Activated CD8-positive, alpha-beta memory T cell treated with anti-CD3 and anti-CD28 coated beads for 36 hours (primary cell): ENCODE data around the gene ZNF552. TPM values are rescaled to one million over a fixed set of nuclear protein-coding genes. Genes with fewer than 3 reads are reported as not detected.
"Not testable (repeated sequence)": the region's sequence is repeated elsewhere in the genome, so short reads cannot be mapped to it uniquely, and the experiment has no call there.

ENCODE experiments used
- CTCF ChIA-PET: fragments of 350-600 bp; sonication (Branson Sonifier 250); formaldehyde crosslinking; loops from one replicate; lab custom pipeline; 2021; ENCODE audit warnings: antibody characterized with exemption; lab: Charles Lee
- POLR2A ChIA-PET: fragments of 350-600 bp; sonication (Branson Sonifier 250); formaldehyde crosslinking; loops from one replicate; lab custom pipeline; 2021; ENCODE audit warnings: antibody characterized with exemption; lab: Charles Lee
- total RNA-seq, 2 experiments: library from RNA; stranded (reverse); gene quantifications; one replicate each; pipeline ENCODE4 v1.2.3, GENCODE V29; 2021

Gene ZNF552
- total RNA-seq, 2 experiments from 2014 or later, result 6.4 to 7.2 TPM

DNA sequence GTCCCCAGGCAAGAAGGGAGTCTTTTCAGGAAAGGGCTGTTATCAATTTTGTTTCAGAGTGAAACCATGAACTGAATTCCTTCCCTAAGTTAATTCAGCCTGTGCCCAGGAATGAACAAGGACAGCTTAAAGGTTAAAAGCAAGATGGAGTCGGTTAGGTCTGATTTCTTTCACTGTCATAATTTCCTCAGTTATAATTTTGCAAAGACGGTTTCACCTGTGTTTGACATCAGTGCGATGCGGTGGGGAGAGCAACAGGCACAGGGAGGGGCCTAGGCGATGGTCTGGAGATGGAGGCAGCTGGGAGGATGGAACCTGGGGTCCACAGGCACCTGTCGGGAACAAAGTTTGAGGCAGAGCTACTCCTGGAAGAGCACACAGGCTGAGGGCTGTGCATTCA is 5.9 kb upstream of the ZNF552 start:
- POLR2A ChIA-PET, result interaction anchor here (0.6 to 2.0 kb wide), 3 partner anchors 19 to 74 kb away, joined by 6 read pairs; partner anchors contain the start of genes ZNF587 and ZNF776
- CTCF ChIA-PET, result no interaction called here

DNA sequence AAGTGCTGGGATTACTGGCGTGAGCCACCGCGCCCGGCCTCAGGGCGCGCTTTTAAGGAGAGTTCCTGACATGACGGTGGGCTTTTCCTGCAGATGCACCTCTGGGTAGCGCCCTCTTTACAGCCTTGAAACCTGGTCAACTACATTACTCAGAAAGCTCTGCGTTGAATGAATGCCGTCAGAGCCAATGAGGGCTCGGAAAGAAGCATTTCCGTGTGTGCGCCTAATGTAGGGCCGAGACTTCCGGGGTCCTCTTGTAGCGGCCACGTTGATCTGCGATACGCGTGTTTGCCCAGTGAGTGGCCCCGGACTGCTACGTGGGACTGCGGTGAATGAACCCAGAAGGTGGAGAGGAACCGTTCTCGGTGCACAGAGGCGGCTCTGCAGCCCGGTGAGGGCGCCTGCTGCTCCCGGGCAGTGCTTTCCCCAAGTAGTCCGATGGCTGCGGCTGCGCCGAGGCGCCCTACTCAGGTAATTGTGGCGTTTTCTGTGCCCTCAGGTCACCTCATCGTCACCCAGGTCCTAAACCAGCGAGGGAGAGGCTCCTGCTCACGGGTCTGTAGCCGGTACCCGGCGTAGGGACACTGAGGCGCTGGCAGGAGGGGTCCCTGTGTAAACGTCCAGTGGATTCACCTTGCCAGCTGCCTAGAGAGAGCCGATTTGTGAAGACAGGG is 4.9 kb upstream of the ZNF552 start:
- POLR2A ChIA-PET, result interaction anchor here (0.6 to 2.0 kb wide), 5 partner anchors 30 to 112 kb away, joined by 3 to 6 read pairs (median 5); partner anchors contain the start of genes ZNF587, ZNF671 and ZNF776
- CTCF ChIA-PET, result interaction anchor here (0.7 to 1.2 kb wide), 3 partner anchors 14 to 72 kb away, joined by 3 read pairs; no protein-coding TSS in a partner anchor

DNA sequence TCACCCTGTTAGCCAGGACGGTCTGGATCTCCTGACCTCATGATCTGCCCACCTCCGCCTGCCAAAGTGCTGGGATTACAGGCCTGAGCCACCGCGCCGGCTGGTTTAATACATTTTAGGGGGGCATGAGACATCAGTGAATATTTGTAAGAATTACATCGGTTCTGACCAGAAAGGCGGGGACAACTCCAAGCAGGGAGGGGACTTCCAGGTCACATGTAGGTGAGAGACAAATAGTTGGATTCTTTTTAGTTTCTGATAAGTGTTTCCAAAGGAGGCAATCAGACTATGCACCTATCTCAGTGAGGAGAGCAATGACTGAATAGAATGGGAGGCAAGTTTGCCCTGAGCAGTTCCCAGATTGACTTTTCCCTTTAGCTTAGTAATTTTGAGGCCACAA is 3.7 kb upstream of the ZNF552 start:
- CTCF ChIA-PET, result interaction anchor here (0.9 kb wide), 1 partner anchor 13 kb away, joined by 3 read pairs; no protein-coding TSS in a partner anchor
- POLR2A ChIA-PET, result interaction anchor here (0.6 to 1.0 kb wide), 6 partner anchors 45 to 414 kb away, joined by 3 to 5 read pairs (median 4); partner anchors contain the start of gene ZNF154

DNA sequence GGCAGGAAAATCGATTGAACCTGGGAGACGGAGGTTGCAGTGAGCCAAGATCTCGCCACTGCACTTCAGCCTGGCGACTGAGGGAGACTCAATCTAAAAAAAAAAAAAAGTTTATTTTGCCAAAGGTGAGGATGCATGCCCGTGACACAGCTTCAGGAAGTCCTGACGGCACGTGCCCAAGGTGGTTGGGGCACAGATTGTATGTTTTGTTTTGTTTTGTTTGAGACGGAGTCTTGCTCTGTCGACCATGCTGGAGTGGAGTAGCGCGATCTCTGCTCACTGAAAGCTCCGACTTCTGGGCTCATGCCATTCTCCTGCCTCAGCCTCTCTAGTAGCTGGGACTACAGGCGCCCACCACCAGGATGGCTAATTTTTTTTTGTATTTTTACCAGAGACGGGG is 3.3 kb upstream of the ZNF552 start:
- ChIA-PET POLR2A (interaction anchor here (0.6 to 0.7 kb wide), 2 partner anchors 45 to 415 kb away, joined by 3 to 4 read pairs; no protein-coding TSS in a partner anchor), CTCF (no interaction called here)

DNA sequence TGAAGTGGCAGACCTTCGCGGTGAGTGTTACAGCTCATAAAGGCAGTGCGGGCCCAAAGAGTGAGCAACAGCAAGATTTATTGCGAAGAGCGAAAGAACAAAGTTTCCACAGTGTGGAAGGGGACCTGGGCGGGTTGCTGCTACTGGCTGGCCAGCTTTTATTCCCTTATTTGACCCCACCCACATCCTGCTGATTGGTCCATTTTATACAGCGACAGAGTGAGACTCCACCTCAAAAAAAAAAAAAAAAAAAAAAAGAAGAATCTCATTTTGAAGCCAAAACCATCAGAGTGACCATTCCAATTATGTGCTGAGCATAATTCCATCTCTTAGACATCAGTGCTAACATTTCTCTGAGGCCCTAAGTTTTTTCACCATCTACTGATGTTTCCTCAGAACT is 1.9 kb upstream of the ZNF552 start:
- POLR2A ChIA-PET, result no interaction called here
- CTCF ChIA-PET, result no interaction called here

DNA sequence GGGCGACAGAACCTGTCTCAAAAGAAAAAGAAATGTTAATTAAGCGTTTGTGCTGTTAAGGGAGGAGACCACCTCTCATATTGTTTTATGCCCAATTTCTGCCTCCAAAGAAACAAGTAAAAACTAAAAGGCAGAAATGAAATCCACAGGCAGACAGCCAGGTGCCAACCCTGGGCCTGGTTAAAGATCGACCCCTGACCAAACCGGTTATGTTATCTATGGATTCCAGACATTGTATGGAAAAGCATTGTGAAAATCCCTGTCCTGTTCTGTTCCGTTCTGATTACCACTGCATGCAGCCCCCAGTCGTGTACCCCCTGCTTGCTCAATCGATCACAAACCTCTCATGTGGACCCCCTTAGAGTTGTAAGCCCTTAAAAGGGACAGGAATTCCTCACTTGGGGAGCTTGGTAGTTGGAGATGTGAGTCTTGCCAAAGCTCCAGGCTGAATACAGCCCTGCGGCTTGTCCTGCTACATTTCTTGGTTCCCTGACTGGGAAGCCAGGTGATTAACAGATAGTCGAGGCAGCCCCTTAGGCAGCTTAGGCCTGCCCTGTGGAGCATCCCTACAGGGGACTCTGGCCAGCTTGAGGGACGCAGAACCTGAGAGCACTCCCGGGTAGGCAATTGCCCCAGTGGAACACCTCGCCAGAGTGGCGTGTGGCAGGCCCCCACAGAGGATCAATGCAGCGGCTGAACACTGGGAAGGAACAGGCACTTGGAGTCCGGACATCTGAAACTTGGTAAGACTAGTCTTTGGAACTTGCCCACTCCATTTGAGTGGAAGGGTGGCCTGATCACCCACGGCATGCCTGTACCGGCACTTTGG is 748 bp upstream of the ZNF552 start:
- CTCF ChIA-PET, result interaction anchor here (0.6 to 1.2 kb wide), 3 partner anchors 88 to 987 kb away, joined by 3 to 7 read pairs (median 3); partner anchors contain the start of gene ZNF671
- POLR2A ChIA-PET, result interaction anchor here (0.6 kb wide), 1 partner anchor 289 kb away, joined by 3 read pairs; no protein-coding TSS in a partner anchor

DNA sequence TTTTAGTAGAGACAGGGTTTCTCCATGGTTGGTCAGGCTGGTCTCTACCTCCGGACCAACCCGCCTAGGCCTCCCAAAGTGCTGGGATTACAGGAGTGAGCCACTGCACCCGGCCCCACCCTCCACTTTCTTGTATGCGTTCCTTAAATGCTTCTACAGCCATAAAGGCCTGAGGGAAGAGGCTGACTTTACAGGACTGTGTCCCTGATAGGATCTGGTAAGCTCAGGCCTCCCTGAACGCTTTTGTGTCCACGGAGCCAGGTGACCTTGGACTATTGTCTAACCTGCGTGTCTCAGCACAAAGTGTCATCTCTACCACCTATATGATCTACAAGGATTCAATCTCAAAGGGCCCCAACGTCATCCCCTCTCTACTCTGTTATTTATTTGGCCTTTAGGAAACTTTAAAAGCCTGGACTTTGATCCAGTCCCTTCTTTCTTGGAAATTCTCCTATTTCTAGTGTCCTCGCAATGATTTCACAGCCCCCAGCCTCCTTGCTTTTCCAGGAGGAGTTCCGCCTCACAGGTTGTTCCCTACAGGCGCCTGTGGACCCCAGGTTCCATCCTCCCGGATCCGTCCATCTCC is 701 bp downstream of the ZNF552 start:
- CTCF ChIA-PET, result no interaction called here
- POLR2A ChIA-PET, result interaction anchor here (0.6 kb wide), 1 partner anchor 136 kb away, joined by 3 read pairs; no protein-coding TSS in a partner anchor

DNA sequence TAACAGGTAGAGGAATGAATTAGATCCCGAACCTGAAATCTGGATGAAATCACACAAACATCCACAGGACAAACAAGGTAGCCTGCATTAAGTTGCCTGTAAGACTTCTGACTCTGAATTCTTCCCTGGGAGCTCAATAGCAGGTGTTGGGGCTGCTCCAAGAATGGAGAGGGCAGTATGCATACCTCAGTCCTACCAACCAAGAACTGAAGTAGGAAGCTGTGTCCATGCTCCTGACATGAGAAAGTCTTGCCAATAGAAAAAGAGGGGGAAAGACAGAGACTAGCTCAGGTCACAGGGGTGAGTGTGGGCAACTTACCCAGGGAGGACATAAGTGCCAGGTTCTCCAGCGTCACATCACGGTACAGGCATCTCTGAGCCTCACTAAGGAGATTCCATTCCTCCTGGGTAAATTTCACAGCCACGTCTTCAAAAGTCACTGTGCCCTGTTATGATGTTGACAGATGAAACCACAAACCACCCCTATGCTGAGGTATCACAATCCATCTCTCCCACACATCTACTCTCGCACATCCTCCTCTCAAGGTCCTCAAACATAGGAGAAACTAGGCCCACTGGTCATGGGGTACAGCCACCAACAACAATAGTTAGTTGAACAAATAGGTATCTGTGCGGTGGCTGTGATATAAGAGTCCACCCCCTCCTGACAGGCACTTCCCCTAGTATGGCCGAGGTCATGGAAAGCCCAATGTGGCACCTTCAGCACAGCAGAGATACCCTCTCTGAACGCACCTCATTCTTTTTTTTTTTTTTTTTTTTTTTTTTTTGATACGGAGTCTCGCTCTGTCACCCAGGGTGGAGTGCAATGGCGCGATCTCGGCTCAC is 1.5 kb downstream of the ZNF552 start:
- POLR2A ChIA-PET, CTCF ChIA-PET: not testable (repeated sequence)

DNA sequence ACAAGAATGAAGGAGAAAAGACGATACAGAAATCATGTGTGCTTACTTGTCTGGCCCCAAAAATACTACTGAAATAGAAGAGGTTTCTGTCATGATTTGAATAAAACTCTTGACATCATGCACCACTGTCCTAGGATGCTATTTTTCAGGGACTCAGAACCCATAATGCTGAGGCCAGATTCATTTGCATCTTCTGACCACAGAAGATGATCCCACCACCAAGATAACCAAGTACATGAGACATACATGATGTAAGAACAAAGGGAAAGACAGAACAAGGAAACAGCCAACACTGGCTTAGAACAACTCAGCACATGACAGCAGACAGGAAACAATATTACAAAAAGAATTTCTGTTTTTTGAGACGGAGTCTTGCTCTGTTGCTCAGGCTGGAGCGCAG is 2.5 kb downstream of the ZNF552 start:
- ChIA-PET POLR2A (no interaction called here), CTCF (interaction anchor here (1.2 kb wide), 1 partner anchor 39 kb away, joined by 7 read pairs; no protein-coding TSS in a partner anchor)

DNA sequence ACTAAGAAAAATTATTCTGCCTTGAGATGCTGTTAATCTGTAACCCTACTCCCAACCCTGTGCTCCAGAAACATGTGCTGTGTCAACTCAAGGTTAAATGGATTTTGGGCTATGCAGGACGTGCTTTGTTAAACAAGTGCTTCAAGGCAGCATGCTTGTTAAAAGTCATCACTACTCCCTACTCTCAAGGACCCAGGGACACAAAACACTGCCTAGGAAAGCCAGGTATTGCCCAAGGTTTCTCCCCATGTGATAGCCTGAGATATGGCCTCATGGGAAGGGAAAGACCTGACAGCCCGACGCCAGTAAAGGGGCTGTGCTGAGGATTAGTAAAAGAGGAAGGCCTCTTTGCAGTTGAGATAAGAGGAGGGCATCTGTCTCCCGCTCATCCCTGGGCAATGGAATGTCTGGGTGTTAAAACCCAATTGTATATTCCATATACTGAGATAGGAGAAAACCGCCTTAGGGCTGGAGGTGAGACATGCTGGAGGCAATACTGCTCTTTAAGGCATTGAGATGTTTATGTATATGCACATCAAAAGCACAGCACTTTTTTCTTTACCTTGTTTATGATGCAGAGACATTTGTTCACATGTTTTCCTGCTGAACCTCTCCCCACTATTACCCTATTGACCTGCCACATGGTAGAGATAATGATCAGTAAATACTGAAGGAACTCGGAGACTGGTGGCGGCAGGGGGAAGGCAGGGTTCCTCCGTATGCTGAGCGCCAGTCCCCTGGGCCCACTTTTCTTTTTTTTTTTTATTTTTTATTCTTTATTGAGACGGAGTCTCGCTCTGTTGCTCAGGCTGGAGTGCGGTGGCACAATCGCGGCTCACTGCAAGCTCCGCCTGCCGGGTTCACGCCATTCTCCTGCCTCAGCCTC is 4.1 kb downstream of the ZNF552 start:
- CTCF ChIA-PET, result interaction anchor here (1.2 kb wide), 1 partner anchor 37 kb away, joined by 7 read pairs; no protein-coding TSS in a partner anchor
- POLR2A ChIA-PET, result not testable (repeated sequence)

DNA sequence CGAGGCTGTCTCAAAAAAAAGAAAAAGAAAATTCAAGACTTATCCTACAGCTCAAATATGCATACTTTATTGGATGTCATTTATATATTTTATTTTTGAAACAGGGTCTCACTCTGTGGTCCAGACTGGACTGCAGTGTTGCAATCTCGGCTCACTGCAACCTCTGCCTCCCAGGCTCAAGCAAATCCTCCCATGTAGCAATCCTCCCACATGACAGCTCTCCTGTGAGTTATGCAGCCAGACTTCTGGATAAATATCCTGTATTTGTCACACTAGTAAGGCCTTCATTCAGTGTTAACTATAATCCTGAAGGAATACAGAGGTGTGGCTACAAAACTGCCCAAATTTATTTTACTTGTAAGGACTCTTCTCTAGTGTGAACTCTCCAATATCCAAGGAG is 7.2 kb downstream of the ZNF552 start:
- ChIA-PET CTCF (no interaction called here), POLR2A (no interaction called here)

DNA sequence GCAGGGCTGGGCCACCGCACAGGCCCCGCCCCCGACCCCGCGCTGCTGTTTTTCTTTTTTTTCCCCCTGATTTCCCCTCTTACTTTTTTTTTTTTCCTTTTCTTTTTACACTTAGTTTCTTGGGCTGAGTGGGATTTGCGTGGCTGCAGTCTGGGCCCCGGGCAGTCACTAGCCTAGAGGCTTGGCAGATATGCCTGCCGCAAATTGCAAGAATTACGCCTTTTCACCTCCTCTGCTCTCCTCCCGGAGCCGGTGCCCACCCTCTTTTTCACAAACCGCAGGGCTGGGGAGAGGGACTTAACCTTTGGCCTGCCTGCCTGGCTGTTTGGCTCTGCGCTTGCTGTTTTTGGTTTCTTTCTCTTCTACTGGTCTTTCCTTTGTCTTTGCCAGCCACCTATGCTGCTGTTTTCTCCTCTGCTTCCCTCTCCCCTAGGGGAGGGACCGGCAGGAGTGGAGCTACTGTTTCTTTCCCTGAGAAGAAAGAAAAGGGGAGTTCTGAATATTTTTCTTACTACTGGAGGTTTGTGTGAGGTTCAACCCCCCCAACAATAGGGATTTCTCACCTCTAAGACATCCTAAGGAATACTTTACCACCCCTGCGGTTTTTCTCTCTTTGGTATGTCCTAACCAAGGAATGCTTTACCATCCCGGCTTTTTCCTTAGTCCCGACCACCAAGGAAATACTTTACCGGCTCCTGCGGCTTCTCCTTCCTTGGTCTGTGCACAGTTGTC is 11.0 kb downstream of the ZNF552 start:
- ChIA-PET POLR2A (interaction anchor here (0.6 kb wide), 1 partner anchor 57 kb away, joined by 6 read pairs; no protein-coding TSS in a partner anchor), CTCF (interaction anchor here (1.3 kb wide), 1 partner anchor 64 kb away, joined by 3 read pairs; no protein-coding TSS in a partner anchor)

DNA sequence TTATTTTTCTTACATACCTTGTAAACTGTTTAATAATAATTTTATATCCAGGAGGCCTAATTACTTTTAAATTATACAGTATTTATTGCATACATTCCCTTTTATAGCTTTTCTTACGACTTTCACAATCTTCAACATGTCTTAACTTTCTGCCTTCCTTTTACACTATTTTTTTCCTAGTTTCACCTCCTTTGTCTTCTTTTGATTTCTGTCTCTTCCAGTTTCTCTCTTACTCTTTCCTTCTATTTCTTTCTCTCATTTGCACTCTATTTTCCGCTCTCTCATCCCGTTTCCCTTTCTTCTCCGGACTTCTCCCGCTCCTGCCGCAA is 11.5 kb downstream of the ZNF552 start:
- ChIA-PET POLR2A (no interaction called here), CTCF (interaction anchor here (1.3 kb wide), 1 partner anchor 63 kb away, joined by 3 read pairs; no protein-coding TSS in a partner anchor)

DNA sequence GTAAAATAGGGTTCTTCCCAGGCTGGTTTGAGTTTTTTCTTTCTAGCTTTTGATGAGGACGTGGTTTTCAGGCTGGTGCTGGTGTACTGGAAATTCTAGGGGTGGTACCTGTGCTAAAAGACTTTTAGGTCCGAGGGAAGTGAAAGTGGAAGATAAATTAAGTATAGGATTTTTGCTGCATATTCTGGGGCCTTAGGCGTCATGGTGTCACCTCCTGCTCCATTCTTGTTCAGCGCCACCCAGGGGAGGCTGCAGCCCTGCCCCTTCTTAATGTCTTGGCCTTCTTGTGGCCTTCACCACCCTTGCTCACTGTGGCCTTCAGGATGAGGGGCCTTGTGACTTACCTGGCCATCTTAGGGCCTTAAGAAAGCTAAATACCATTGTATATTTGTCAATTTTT is 12.4 kb downstream of the ZNF552 start:
- CTCF ChIA-PET, result interaction anchor here (1.3 kb wide), 1 partner anchor 62 kb away, joined by 3 read pairs; no protein-coding TSS in a partner anchor
- POLR2A ChIA-PET, result no interaction called here

DNA sequence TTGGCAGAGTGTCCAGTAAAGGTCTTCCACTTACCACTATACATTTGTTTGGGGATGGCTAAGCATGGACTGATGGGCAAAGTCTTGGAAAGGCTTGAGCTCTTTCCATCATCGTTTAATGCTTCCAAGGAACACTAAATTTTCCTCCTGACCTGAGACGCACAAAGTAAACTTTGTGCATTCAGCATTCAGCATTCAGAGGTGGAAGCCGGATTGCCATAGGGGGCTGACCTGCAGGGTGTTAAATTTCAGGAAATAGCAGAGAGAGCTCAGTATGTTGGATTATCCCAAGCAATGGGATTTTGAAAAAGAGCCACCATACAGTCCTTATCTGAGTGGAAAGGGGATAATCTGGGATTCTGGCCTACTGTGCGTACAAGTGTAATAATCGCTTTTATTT is 14.0 kb downstream of the ZNF552 start:
- ChIA-PET CTCF (no interaction called here), POLR2A (interaction anchor here (0.5 kb wide), 1 partner anchor 51 kb away, joined by 3 read pairs; no protein-coding TSS in a partner anchor)

DNA sequence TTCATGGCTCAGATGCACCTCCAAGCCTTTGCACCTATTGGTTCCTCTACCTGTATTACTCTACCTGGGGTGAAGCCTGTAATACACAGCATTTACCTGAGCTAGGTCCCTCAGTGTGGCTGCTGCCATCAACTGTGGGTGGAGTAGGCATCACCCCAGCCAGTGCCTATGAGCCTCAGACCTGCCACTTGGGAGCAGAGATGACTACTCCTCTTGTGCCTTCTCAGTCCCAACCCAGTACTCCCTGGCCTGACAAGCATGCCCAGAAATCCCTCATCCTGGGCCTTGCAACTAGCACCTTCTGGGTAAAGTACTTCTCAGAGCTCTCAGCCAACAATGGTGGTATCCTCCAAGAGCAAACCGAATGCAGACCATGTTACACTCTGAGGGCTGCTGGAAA is 18.1 kb downstream of the ZNF552 start:
- CTCF ChIA-PET, result not testable (repeated sequence)

DNA sequence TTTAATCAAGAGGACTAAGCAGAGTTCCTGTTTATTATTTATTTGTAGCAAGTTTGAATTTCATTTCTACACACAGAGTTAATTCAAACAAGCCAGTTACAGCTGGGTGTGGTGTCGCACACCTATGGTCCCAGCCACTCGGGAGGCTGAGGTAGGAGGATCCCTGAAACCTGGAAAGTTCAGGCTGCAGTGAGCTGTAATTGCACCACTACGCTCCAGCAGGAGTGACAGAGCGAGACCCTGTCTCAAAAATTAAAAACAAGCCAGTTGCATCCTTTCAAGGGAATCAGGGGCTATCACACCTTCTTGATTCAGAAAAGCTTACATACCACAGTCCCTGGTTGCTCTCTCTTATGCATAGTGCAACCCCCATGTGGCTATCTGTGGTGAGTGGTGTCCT is 25.4 kb downstream of the ZNF552 start:
- CTCF ChIA-PET, result no interaction called here
- POLR2A ChIA-PET, result no interaction called here

More for the DNA sequence above, 18.1 kb downstream of the ZNF552 start:
- POLR2A ChIA-PET, result not testable (repeated sequence)
